ENCODE measurements around the gene GABBR2.

The GABBR2 gene

DNA sequence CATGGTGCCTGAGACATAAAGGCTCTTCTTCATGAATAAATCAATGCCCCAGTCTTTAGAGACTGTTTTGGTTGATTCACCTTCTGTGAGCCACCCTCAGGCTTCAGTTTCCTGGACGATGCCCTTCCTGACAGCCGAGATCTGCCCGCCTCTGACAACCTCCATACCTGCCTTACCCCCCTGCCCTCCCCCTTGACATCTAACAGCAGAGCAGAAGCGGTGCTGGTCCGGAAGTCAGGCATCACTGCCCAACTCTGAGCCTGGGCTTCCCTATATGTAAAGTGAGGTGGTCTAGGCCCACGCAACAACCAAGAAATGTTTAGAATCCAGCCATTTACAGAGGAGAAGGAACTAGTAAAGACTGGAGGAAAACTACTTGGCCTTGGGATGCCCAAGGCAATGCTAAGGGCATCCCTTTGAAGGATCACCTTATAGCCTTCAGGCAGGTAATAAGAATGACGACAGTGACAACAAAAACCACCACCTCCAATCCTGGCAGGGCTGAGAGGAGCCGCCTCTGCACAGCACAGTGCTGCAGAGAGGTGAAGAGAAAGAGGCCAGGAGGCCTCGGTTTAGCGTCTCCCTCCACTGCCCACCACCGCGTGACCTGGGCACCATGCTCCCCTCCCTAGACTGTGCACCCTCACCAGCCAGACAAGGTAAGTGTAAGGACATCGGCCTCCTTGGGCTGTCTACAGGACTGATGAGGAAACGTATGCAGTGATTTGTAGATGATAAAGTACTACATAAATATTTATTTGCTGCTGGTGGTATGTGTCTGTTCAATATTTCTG is 35.3 kb upstream of the GABBR2 start:
- H3K27ac ChIP-seq: no peak overlapping the region
- TF ChIP-seq, protein P1, sequence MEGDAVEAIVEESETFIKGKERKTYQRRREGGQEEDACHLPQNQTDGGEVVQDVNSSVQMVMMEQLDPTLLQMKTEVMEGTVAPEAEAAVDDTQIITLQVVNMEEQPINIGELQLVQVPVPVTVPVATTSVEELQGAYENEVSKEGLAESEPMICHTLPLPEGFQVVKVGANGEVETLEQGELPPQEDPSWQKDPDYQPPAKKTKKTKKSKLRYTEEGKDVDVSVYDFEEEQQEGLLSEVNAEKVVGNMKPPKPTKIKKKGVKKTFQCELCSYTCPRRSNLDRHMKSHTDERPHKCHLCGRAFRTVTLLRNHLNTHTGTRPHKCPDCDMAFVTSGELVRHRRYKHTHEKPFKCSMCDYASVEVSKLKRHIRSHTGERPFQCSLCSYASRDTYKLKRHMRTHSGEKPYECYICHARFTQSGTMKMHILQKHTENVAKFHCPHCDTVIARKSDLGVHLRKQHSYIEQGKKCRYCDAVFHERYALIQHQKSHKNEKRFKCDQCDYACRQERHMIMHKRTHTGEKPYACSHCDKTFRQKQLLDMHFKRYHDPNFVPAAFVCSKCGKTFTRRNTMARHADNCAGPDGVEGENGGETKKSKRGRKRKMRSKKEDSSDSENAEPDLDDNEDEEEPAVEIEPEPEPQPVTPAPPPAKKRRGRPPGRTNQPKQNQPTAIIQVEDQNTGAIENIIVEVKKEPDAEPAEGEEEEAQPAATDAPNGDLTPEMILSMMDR (conservative IDR thresholded peaks at IDR 0.05): no peak

DNA sequence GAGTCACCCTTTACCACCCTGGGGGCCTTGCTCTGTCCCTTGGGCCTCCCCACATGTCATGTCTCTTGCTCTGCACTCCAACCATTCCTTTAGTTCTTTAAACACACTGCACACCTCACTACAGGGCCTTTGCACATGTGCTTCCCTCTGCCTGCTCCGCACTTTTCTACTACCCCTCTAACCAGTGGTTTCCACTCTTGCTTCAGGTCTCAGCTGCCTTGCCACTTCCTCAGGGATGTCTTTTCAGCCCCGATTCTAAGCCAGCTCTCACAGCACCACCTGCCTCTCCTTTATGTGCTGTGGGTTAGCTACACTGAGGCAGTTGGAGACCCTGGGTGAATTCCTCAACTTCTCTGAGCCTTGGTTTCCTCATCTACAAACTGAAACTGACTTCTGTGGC is 34.6 kb upstream of the GABBR2 start:
- no peak overlapping the region for H3K27ac ChIP-seq

DNA sequence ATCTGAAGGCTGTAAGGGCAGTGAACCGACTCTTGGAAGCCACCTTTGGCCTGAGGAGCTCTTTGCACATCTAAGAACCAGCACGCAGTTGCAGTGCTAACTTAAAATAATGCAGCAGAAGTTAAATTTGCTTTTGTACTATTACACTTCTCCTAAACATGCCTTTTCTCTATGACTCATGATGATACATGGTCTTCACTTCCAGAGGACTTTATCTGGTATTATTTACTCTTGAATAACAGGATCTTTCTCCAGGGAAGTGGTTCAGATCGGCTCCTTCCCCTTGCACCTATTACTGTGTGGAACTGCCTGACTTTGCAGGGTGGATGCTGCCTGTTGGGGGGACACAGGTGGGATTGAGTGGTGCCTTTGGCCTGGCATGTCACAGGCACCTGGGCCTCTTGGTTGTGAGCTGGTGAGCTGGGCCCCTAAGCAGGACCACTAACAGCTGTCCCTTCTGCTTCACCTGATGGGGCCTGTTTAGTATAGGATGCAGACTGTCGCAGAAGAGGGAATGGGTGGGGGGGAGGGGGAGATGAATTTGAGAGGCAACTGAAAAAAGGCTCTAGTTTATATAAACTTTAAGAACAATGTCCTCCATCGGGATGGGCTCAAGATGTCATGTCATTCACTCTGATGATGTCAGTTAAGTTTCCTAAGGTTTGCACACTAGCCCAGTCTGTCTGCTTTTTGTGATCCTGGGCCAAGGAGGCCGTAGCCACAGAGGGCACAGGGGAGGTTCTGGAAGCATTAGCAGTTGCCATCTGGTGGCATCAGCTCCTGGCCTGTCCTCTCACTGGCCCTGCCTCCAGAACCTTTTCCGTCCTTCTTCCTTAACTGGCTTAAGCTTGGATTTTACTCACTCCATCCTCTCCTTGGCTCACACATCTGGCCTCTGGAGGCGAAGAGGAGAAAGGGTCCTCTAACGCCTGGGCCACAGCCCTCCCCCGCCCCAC is 33.9 kb upstream of the GABBR2 start:
- TF ChIP-seq, protein P1 (conservative IDR thresholded peaks at IDR 0.05): no peak
- no peak overlapping the region for H3K27ac ChIP-seq

More for the DNA sequence above, 34.6 kb upstream of the GABBR2 start:
- TF ChIP-seq, protein P1 (conservative IDR thresholded peaks at IDR 0.05): no peak

DNA sequence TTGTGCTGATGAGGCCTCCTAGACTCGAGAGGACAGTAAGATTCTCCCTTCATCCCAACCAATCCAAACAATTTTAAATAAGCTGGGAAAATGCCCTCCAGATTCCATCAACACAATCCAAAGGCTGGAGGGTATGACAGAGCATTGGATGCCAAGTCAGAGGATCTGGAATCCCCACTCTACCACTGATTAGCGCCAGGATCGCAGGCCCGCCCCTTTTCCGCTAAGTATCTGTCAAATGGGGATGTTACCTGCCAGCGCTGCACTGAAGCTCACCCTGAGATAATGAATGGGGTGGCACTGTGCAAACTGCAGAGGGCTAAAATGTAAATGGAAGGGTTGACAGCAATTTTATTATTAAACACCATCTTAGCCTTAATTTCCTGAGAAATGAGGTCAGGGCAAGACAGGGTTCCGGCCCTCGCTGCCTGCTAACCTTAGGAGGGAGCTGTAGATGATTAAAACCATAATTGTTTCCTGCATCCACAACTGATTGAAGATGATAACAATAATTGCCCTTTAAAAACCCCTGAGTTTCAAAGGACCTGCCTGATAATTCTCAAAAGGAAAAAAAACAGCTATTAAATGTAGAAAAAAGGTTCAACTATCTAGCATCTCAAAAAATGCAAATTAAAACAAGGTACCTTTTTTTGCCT is 31.6 kb upstream of the GABBR2 start:
- TF ChIP-seq, protein P1 (conservative IDR thresholded peaks at IDR 0.05): no peak
- H3K27ac ChIP-seq: no peak overlapping the region

DNA sequence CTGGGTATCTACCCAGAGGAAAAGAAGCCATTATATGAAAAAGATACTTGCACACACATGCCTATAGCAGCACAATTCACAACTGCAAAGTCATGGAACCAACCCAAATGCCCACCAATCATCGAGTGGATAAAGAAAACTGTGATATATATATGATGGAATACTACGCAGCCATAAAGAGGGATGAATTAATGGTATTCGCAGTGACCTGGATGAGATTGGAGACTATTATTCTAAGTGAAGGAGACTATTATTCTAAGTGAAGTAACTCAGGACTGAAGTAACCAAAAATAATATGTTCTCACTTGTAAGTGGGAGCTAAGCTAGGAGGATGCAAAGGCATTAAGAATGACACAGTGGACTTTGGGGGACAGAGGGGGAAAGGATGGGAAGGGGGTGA is 30.0 kb upstream of the GABBR2 start:
- TF ChIP-seq, protein P1 (conservative IDR thresholded peaks at IDR 0.05): no peak
- no peak overlapping the region for H3K27ac ChIP-seq

DNA sequence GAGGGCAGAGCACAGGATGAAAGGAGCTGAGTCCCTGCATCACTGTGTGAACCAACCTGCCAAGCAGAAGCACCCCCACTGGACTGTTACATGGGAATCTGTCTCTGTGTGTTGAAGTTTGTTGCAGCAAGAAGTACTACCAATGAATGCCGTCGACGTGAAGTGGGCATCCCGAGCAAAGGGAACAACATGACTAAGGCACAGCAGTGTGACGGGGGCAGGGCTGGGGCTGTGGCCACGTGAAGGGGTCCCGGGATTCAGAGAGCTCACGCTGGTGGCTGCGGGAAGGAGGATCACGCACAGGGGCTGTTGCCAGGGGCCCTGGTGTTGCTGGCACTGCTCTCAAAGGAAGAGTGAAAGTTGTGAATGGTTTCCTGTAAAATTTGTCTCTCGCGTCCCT is 27.5 kb upstream of the GABBR2 start:
- H3K27ac ChIP-seq: no peak overlapping the region
- TF ChIP-seq, protein P1 (conservative IDR thresholded peaks at IDR 0.05): no peak

DNA sequence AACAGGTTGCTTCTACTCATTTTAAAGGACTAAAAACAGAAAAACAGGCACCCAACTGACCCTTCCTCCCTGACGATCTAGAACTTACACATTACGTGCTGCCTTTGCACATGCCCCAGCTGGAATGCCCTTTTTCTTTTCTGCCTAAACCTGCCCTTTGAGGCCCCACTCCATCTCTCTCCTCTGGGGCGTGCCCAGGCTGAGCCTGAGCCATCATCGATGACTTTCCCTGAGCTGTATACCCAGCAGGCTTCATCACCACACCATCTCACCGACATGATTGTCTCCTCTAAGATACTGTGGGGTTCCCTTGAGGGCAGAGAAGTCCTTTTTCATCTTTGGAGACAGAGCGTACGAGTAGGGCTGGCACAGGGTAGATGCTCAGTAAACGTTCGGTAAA is 24.1 kb upstream of the GABBR2 start:
- TF ChIP-seq, protein P1 (conservative IDR thresholded peaks at IDR 0.05): no peak
- no peak overlapping the region for H3K27ac ChIP-seq

Data from VCaP (cell line).